Brain pericyte (primary cell): ENCODE results near the gene SHISA3.
"Not testable (repeated sequence)": the region's sequence is repeated elsewhere in the genome, so short reads cannot be mapped to it uniquely, and the experiment has no call there.

Experiments used
- DNase-seq: peaks from one replicate; pipeline ENCODE4 v3.0.0-alpha.2; 2012; ENCODE audit warnings: low read depth, low spot score

SHISA3 gene

DNA sequence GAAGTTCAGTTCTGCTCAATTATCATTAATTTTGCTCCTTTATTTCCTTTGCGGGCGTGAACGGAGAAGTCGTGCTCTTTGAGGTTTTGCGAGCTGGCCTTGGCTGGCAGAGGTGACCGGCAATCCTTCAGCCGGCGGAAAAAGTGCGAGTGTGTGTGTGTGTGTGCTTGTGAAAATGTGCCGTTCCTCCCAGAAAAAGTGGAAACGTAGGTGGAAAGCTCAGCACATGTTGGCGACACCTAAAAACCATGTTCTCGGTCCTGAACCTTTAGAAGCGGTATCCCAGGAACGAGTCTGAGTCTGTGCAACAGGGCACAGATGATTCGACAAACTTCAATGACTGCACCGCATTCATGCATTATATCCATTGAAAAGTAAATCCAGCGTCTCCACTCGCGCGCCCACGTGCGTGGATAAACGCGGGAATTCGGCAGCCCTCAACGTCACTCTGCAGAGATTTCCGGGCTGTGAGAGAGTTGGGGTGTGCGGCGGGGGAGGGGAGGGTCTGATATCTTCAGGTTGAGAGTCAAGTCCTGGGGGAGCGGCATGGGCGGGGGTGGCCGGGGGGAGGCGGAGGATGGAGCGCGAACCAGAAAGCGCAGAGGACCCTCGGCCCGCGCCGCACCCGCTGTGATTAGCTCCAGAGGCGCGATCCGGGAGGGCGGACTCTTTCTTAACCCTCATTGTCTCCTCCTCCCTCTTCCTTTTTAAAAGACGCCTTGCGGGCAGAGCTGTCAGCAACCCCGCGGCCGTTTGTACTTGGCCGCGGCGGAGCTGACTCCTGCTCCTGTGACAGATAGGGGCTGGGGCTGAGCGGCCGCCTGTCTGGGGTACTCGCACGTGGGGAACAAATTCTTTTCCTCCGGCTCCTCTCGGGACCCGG is at the start of gene SHISA3:
Gene SHISA3 (plus strand): TSS at position 737 of the 883 bp plus-strand sequence. CDS start 569 bp downstream, outside the sequence.
- no peak for DNase-seq

DNA sequence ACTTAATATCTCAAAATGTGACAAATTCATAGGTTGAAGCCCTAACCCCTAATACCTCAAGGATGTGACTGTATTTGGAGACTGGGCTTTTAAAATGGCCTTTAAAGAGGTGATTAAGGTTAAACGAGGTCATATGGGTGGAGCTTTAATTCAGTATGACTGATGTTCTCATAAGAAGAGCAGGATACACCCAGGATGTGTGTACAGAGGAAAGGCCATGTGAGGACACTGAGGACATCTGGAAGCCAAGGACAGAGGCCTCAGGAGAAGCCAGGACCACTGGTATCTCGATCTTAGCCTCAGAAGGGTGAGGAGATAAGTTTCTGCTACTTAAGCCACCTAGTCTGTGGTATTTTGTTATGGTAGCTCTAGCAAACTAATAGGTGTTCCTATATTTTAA is 49.0 kb upstream of the SHISA3 start:
- DNase-seq = no peak

- no peak for DNase-seq
Measured at GRCh38 chr4:42348692-42349091, 48.6 kb upstream of the SHISA3 start.

DNA sequence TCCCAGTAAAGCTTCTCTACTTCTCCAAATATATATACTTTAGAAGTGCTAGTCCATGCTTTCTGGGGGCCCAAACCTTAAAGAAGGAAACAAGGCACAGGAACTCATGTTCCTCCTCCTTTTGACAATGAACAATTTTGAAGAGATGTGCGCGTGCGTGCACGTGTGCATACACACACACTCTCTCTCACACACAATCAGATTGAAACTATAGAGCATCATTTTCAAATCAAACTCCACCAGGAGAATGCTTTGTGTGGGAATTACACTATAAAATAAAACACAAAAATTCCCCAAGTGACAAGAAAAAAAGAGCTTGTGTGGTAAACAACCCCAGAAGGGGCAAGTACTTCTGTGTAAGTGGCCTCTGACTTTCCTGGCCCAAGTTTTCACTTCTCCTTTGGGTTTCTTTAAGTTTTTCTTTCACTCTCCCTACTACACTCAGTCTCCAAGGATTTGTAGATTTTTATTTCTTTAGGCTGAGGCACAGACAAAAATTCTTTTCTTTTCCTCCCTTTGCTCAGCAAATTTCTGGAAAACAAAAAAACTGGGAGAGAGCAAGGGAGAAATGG is 46.6 kb upstream of the SHISA3 start:
- no peak for DNase-seq

DNA sequence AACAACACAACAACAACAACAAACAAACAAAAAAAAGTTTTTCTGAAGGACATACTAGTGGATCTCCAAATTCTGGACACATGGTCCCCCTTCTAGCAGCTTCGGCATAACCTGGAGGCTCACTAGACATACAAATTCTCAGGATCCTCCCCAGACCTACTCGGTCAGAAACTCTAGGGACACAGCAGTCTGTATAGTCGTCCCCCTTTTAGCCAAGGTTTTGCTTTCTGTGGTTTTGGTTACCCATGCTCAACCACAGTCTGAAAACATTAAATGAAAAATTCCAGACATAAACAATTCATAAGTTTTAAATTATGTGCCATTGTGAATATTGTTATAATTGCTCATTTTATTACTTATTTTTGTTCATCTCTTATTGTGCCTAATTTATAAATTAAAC is 45.2 kb upstream of the SHISA3 start:
- DNase-seq = no peak

DNA sequence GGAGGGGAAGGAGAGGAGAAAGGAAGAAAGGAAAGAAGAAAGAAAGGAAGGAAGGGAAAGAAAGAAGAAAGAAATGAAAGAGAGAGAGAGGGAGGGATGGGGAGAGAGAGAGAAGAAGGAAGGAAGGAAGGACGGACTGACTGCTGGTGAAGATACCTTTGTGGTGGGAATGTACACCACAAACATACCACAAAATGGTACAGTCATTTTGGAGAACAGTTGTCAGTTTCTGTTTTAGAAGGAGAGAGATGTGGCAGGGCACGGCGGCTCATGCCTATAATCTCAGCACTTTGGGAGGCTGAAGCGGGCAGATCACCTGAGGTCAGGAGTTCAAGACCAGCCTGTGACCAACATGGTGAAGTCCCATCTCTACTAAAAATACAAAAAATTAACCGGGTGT is 40.0 kb upstream of the SHISA3 start:
- DNase-seq = no peak

DNA sequence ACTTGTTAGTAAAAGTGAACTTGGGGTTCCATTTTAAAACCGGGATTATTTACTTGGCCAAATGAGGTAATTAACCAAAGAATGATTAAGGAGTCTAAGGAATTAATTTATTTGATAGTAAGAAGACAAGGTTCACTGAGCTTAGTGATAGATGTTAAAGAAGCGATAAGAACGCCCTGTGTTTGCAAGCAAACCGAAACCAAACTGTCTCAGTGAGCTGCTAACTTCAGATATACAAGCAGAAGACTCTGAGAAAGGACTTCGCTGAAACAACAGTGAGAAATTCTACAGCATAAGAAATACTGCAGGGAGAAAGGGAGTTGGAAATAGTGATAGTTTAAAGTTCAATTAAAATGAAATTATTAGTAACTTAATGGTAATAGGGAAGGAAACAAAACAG is 37.6 kb upstream of the SHISA3 start:
- DNase-seq = no peak

DNA sequence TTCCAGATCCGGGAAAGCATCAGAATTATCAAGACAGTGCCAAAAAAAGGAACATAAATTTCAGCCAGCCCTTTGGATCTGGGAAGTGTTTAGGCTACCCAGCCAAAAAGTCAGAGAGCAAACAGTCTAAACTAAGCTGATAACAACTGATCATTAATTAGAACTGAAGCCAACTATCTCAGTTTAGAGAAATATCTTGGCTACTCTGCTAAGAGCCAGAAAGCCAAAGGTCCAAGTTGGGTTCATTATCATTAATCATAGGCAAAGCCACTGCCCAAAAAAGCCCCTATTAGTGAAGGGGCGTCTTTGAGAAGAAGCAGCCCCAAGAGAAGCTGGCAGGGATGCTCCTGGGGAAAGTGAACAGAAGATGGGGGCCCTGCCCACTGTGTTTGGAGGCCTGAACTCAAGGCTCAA is 37.0 kb upstream of the SHISA3 start:
- DNase-seq = no peak

- DNase-seq = no peak
Measured at GRCh38 chr4:42361456-42361855, 35.8 kb upstream of the SHISA3 start.

DNA sequence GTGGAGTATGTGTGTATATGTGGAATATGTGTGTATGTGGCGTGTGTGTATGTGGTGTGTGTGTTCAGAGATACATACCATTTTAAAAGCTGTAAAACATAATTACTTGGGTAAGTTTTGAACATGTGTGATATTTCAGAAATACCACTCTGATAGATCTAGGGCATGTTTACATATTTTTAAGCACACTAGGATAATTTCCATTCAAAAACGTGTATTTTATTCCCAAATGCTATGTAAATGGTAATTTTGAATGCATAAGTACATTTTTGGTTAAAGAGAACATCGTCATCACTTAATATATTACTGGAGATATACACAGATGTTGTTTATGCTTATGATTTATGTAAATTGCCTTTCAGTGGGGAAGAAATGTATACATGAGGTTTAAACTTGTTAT is 34.7 kb upstream of the SHISA3 start:
- no peak for DNase-seq

GRCh38 chr4:42363614-42364013 is 33.7 kb upstream of the SHISA3 start:
- DNase-seq = no peak

DNA sequence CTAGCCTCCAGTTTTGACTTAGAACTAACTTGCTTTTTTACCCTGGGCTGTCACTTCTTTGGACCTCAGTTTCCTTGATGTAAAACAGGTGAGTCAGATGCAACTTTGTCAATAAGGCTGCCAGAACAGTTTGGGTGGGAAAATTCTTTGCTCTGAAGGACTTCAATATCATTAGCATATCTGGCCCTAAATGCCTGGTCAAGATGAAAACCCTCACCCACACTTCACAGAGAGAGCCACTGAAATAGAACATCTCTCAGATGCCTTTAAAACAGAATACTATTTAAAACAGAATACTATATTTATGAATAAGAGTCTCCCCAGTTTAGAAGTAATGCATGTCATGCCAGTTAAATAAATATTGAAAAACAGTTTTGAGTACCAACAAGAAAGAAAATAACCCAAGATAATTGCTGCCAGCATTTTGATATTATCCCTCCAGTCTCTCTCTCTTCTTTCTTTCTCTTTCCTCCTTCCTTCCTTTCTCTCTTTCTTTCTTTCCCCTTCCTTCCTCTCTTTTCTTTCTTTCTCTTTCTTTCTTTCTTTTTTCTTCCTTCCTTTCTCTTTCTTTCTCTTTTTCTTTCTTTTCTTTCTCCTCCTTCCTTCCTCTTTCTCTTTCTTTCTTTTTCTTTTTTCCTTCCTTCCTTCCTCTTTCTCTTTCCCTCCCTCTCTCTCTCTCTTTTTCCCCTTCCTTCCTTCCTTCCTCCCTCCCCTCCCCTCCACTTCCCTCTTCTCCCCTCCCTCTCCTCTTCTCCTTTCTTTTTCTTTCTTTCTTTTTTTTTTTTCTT is 32.8 kb upstream of the SHISA3 start:
- no peak for DNase-seq

DNA sequence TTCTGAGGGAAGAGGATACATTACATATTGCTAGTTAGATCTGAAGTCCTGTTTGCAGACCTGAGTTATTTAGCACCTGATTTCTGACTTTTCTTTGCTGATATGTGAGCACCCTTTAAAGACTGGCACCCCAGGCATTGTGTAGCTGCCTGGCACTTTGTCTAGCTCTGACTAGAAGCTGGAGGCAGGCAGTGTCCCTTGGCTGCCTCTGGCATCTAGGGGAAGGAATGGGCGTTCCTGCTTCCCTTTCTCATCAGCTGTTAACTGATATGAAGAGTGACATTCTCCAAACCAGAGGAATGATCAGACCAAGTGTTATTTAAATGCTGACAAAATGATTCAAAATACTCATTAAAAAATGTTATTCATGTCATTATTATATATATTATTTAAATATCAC is 30.3 kb upstream of the SHISA3 start:
- DNase-seq = no peak

DNA sequence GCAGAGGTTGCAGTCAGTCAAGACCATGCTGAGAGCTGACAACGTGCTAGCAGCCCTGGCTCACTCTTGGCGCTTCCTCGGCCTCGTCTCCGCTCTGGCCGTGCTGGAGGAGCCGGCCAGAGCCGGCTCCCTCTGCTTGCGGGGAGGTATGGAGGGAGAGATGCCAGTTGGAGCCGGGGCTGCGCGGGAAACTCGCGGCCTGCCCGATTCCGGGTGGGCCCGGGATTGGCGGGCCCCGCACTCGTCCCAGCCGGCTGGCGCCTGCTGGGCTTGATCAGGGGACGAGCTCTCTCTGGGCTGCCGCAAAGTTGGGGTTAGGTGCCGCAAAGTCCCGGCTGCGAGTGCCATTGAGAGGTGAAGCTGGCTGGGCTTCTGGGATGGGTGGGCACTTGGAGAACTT is 27.8 kb upstream of the SHISA3 start:
- DNase-seq = no peak

DNA sequence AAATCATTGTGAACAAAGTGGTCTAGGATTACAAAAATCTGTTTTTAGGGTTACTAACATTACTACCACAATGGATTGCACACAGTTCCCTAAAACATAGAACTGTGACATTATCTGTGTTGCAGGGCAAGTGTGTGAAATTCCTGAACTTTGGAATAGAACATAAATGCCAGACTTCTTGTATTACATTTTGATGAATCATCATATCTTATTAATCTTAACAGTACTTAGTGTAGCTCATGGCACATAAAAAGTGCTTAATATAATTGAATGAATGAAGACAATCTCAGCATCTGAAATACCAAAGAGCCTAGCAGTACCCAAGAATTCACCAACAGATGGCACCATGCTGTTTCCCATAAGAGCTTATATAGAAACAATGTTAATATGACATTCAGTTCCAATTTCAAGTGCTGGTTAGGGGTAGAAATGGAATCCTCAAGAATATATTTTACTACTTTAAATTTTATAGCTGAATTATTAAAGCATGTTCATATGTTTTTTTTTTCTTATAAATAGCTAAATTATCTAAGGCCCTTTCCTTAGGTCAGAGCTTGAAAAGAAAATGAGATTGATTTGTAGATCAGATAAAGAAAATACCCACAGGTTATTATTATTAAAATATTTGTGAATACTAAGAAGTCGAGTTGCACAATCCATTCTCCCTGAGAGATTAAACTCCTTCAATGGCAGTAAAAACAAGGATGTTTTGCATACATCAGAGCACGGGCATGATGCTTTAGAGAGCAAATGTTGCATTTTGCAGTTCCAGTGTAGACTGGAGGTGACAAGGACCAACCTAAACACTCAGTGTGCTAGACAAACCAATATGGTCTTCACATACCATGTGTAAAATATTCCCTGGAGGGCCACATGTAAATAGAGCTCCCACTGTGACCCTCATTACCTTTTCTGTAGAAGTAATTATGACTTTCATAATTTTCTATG is 25.7 kb upstream of the SHISA3 start:
- no peak for DNase-seq

GRCh38 chr4:42372303-42372702 is 25.0 kb upstream of the SHISA3 start:
- not testable (repeated sequence) for DNase-seq

- no peak for DNase-seq
Measured at GRCh38 chr4:42377497-42377896, 19.8 kb upstream of the SHISA3 start.

DNA sequence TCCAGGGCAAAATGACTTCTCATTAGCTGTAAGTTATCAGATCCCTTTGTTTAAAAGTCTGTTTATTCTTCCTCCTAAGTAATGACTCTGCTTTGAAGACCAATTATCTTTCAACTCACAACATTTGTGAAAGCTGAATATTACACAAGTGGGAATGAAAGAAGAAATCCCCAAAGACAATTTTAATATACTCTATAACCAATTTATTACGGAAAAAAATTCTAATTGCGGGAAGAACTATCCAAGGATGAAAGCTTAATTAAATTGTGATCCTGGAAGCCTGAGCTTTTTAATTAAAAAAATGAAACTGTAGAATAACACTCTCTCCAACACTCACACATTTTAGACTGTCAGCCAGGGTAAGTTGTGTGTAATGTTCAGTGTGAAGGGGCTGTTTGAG is 15.6 kb upstream of the SHISA3 start:
- DNase-seq = no peak

GRCh38 chr4:42385516-42385915 is 11.8 kb upstream of the SHISA3 start:
- no peak for DNase-seq

- DNase-seq = no peak
Measured at GRCh38 chr4:42390622-42391354, 6.5 kb upstream of the SHISA3 start.

- no peak for DNase-seq
Measured at GRCh38 chr4:42391355-42391664, 6.0 kb upstream of the SHISA3 start.
